GM19239 (cell line): ENCODE data around the gene SOAT2.
"Not testable (repeated sequence)": the region's sequence is repeated elsewhere in the genome, so short reads cannot be mapped to it uniquely, and the experiment has no call there.

Experiments used
- DNase-seq: peaks from one replicate; pipeline ENCODE4 v3.0.0; 2011; ENCODE audit warnings: low spot score; ENCODE audit not compliant: insufficient read length
- FAIRE-seq: peaks from 2 replicates; lab custom pipeline; 2011; peaks lifted over from hg19 to GRCh38; lab: Jason Lieb, UNC

Gene SOAT2

DNA sequence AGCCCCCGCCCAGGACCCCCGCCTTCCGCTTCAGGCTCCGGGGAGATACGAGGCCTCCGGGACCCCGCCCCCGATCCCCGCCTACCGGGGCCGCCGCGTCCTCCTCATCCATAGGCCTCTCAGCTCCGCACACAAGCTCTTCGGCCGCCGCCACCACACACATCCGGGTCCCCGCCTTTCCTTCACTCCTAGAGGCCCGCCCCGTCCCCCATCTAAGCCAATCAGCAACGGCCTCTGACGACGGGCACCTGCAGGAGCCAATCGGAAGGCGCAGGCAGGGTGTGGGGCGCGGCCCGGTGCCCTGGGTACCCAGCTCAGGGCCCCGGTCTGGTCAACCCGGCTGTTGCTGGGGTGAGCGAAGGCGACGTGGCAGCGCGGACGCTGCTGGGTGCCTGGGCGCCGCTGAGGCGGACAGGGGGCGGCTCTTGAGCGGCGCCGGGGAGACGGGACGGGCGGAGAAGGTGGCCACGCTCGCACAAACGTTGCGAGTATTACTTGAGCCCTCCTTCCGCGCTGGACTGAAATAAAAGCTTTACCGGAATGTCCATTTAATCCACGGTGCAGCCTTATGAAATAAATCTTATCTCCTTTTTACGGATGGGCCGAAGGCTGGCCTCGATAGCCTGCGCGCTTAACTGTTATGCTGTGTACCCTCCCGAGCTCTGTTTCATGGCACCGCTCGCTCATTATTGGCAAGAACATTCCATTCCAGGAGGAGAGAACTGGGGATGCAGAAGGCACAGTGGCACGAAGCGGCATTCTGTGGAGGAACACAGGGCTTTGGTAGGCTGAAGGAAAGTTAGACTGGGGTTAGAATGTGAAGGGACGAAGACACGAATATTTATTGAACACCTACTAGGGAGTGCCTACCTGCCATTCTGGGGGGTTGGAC lies 23.8 kb upstream of the SOAT2 start, which contains the start of gene SPRYD3:
Gene SPRYD3, minus strand, starts transcription at position 165 of the 892 bp plus-strand sequence. Its CDS starts 57 bp downstream, at position 108.
- DNase-seq (peak; percentile 97), FAIRE-seq (peak; percentile 97)

DNA sequence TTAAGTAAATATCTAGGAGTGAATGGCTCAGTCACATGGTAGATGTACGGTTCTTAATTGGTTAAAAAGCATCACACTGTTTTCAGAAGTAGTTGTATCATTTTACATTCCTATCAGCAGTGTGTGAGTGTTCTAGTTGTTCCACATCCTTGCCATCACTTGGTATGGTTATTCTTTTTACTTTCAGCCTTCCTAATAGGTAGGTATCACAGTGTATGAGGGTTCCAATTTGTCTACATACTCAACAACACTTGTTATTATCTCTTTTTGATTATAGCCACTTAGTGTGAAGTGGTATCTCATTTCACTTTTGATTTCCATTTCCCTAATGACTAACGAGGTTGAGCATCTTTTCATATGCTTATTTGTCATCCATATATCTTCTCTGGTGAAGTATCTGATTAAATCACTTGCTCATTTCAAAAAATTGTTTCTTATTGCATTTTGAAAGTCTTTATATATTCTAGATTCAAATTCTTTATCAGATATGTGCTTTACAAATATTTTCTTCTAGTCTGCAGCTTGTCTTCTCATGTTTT lies 20.6 kb upstream of the SOAT2 start:
- FAIRE-seq (no peak), DNase-seq (no peak)

DNA sequence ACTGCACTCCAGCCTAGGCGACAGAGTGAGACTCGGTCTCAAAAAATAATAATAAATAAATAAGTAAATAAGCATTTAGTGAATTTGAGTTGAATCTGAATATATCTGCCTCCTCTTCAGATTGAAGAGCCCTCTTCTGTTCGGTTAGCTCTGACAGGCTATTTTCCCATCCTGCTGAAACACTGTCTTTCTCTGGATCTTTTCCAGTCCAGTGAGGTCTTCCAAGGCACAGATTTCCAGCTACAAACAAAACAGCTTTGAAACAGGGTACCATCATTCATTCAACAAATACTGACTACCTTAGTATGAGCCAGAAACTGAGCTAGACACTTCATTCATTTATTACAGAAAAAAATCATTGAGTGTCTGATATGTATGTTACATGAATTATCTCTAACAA lies 16.9 kb upstream of the SOAT2 start:
- FAIRE-seq (no peak), DNase-seq (no peak)

DNA sequence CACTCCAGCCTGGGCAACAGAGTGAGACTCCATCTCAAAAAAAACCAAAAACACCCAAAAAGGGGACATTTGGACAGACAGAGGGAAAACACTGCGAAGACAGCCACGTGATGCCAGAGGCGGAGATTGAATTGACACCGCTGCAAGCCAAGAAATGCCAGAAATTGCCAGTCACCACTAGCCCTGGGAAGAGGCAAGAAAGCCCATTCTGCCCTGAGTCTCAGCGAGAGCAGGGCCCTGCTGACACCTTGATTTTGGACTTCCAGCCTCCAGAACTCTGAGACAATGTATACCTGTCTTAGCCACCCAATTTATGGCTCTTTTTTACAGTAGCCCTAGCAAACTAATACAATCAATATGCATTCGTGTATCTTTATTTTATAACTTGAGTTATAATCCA lies 13.2 kb upstream of the SOAT2 start:
- FAIRE-seq: no peak
- DNase-seq: no peak

DNA sequence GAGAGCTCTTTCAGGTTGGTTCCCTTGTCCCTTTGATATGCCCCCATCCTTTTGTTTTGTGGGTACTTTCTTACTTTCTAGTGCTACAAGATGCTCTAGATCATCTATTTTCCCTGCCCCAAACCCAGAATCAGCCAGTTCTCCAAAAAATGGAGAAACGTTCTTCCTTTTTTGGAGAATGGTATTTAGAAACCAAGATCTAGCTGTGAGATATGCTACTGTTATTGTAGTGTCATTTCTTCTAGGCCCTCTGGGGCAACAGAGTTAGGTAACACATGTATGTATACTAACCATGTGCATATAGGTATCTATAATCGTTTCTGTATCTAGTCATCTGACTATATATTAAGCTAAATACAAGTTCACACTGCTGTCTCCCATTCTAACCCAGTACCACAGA lies 12.7 kb upstream of the SOAT2 start:
- DNase-seq: no peak
- FAIRE-seq: no peak

DNA sequence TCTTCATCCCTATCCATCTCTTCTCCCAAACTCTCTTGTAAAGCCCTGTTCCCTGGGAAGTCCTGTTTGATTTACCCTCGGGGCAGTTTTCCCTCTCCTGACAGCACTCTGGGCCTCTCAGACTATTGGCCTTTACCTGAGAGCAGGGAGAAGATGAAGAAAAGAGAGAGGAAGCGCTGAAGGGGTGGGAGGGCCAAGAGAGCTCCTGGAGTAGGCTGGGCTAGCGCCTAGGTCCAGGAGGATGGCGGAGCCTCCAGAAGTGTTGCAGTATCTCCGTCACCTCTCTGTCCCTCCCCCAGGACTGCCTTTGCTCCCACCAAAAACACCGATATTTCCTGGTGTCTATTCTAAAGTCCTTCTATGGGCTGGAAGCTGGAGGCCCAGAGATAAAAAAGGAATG lies 11.5 kb upstream of the SOAT2 start:
- FAIRE-seq (no peak), DNase-seq (no peak)

DNA sequence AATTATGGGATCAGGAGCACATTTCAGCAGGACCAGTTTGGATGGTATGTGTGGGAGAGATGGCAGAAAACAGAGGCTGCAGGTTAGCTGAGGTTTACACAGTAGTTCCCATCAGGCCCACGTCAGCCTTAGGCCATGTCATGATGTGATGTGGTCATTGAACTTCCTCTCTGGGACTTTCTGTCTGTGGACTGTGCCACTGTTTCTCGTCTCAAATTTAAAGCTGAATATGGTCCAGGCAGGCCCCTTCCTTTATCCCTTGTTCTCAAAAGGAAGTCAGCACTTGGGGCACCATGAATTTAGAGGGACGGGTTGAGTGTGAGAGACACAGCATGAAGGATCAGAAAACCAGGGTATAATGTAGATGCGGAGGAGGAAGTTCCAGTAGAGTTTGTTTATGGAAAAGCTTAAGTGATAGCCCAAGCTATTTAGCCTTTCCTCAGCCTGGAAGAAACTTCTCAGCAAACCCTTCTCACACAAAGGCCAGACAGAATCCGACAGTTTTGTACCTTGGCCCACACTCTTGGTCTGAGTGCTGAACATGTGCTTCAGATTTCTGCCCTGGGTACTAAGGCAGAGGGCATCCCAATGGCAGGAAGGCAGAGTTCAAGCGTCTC lies 9.4 kb upstream of the SOAT2 start:
- FAIRE-seq: no peak

DNA sequence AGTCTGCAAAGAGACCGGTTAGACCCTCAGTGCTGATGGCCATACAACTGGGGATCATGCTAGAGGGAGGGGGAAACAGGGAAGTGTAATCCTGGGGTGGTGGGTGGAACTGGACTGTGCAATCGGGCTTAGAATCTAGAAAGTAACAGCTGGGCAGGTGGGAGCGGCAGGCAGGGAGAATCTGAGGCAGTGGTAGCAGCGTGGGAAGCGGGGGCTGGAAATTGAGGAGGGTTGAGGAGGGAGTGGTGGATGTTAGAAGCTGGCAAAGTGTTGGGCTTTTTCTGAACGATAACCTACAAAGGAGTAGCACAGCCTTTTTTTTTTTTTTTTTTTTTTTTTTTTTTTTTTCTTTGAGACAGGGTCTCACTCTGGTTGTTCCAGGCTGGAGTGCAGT lies 8.9 kb upstream of the SOAT2 start:
- DNase-seq (no peak), FAIRE-seq (no peak)

More for the DNA sequence above, 9.4 kb upstream of the SOAT2 start:
- DNase-seq: no peak

DNA sequence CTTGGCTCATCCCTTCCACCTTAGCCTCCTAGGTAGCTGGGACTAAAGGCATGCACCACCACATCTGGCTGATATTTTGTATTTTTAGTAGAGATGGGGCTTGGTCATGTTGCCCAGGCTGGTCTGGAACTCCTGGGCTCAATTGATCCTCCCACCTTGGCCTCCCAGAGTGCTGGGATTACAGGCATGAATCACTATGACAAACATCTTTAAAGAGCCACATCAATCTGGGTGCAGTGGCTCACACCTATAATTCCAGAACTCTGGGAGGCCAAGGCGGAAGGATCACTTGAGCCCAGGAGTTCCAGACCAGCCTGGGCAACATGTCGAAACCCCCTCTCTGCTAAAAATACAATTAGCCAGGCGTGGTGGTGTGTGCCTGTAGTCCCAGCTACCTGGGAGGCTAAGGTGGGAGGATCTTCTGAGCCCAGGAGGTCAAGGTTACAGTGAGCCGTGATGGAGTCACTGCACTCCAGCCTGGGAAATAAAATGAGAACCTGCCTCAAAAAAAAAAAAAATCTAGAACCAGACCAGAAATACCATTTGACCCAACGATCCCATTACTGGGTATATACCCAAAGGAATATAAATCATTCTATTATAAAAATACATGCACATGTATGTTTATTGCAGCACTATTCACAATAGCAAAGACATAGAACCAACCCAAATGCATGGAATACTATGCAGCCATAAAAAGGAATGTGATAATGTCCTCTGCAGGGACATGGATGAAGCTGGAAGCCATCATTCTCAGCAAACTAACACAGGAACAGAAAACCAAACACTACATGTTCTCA lies 8.3 kb upstream of the SOAT2 start:
- not testable (repeated sequence) for FAIRE-seq, DNase-seq

DNA sequence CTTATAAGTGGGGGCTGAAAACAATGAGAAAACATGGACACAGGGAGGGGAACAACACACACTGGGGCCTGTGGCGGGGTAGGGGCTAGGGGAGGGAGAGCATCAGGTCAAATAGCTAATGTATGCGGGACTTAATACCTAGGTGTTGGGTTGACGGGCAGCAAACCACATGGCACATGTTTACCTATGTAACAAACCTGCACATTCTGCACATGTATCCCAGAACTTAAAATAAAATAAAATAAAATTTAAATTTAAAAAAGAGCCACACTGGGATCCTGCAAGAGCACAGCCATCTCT lies 7.7 kb upstream of the SOAT2 start:
- not testable (repeated sequence) for DNase-seq, FAIRE-seq

DNA sequence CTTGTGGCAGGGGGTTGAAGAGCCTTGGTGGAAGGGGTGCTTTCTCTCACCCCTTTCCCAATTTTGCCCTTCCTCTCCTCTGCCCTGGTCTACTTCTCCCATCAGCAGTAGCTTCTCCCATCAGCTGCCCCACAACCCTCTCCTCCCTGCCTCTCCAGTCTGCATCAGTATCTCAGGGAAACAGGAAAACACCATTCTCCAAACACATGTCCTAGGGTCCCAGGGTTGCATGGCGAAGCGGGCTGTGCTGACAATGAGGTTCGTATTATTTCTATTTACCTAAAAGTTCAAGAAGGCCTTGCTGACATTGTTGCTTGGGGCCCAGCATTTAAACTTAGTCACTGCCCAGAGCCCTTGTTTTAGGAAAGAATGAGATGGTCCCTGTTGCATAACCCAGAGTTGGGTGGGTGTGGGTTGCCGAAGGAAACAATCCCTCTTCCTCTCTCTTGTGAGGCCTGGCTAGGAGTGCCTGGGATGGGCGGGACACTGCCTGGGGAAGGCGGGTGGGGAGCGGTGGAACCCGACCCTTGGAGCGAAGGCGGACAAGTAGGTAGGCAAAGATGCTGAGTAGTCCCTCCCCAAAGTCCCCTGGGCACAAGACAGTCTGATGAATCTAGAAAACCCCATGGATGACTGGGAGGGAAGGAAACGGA lies 7.1 kb upstream of the SOAT2 start:
- DNase-seq: no peak
- no peak for FAIRE-seq

DNA sequence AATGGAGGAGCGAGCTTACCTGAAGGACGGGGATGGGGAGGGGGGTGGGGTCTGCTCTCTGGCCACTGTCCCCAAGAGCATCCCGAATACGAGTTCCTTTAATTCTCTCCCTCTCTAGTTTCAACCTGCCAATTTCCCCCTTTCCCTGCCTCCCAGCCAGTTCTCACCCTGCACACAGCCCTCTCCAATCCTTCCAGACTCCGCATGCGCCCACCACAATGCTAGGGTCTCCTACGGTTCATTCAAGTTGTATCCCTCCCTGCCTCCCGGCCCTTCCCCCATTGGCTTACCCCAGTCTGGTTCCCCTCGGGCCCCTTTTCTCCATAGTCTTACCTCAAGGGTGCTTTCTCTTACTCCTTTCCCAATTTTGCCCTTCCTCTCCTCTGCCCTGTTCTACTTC lies 6.5 kb upstream of the SOAT2 start:
- FAIRE-seq: no peak
- DNase-seq: no peak

DNA sequence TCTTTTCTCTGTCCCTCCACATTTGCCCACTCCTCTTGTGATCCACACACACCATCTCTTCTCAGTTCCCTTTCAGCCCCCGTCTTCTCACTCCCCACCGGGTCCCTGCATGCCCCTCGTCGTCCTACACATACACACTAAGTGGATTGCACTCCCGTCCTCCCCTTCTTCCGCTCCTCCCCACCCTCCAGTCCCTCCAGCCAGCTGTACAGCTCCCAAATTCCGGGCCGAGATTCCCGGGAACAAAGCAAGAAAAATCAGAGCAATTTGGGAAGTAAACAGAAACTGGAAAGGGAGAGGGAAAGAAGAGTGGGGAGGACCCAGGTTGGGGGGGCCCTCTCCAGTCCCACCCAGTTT lies 6.1 kb upstream of the SOAT2 start:
- no peak for DNase-seq
- FAIRE-seq: no peak

DNA sequence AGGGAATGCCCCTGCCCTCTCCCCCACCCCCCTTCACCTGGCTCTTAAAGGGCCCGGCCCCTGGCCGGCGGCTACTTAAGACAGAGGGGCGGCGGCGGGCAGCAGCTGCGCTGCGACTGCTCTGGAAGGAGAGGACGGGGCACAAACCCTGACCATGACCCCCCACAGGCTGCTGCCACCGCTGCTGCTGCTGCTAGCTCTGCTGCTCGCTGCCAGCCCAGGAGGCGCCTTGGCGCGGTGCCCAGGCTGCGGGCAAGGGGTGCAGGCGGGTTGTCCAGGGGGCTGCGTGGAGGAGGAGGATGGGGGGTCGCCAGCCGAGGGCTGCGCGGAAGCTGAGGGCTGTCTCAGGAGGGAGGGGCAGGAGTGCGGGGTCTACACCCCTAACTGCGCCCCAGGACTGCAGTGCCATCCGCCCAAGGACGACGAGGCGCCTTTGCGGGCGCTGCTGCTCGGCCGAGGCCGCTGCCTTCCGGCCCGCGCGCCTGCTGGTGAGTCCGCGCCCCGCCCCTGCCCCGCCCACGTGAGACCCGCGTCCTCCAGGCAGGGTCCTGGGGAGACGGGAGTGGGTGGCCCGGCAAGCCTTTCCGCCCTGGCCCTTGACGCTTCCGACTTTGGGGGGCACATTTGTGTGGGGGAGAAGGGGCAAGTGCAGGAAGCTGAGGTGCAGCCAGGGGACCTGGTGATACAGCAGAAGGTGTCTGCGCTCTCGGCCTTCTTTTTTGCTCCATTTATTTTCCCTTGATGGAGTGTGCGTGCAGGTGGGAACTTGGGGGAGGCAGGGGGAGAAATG lies 5.5 kb upstream of the SOAT2 start, which contains the start of gene IGFBP6:
Gene IGFBP6, plus strand, starts transcription at position 104 of the 790 bp plus-strand sequence. Its CDS starts 51 bp downstream, at position 155.
- FAIRE-seq: peak; percentile 72
- DNase-seq: peak; percentile 57

DNA sequence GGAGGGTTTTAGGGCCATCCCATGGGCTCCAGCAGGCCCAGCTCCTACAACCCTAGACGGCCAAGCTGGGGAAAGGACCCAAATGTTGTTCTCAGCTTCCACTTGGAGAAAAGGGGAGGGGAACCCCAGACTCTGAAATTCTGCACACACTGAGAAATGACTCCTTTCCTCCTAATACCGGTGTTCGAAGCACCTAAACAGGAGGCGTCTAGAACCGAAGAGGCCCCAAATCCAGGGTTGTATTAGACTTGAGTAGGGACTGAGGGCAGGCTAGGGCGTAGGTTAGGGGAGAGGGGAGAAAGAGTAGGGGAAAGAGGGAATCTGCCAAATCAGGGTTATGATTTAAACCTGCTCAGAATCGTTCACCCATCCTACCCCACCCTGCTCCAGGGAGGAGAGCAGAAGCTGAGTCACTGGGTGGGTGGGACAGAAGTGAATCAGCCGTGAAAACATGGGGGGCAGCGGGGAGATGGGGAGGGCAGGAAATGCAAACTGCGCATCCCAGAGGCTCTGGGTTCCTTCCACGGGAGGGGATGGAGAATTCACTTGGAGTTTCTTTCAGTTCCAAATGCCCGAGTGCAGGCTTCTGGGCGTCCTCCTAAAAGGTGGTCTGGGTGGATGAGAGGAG lies 4.8 kb upstream of the SOAT2 start:
- FAIRE-seq (no peak), DNase-seq (no peak)

DNA sequence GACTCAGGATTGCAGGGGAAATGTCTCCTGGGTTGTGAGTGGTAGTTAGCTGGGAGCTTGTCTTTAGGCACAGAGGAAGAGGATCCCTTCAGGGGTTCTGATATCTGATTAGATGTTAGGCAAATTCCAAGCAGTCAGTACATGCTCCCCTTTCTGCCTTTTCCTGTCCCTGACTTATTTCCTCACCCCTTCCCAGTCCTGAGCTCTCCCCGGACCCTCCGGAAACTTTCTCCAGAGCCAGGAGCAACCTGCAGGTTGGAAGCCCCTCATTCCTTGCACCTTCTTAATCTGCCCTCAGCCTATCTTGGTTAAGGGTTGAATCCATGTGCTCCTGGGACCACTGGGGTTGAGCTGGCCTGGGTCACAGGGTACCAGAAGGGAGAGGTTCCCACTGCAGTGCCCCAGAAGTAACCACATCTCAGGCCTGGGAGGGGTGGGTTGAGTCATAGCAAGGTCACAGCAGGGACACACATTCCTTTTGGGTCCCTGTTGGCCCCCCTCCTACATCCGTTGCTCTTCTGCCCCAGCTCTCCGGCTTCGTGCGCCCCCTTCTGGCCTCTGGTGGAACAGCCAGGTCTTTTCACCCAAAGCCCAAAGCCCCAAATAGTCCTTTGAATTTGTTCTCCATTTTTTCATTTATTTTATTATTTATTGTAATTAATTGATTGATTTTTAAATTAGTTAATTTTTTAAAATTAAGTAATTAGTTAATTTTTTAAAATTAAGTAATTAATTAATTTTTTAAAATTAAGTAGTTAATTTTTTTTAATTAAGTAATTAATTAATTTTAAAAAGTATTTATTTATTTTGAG lies 4.0 kb upstream of the SOAT2 start:
- peak; percentile 78 for DNase-seq

DNA sequence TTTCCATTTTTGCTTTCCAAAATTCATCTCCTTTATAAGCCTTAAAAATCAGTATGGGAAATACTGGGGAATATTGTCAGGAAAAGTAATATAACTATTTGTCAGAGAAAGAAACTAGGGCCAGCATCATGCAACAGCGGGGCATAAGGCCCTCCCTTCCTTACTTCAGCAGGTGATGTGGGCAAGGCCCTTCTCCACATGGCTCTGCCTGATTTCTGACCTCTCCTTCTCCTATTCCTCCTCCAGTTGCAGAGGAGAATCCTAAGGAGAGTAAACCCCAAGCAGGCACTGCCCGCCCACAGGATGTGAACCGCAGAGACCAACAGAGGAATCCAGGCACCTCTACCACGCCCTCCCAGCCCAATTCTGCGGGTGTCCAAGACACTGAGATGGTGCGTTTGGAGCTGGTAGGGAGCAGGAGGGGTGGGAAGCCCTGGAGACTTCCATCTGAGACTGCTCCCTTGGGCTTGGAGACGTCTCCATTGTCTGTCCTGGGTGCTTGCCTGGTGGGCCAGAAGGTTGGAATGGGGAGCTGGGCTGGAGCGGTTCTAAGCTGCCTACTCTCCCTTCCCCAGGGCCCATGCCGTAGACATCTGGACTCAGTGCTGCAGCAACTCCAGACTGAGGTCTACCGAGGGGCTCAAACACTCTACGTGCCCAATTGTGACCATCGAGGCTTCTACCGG lies 2.7 kb upstream of the SOAT2 start:
- no peak for DNase-seq

More for the DNA sequence above, 4.0 kb upstream of the SOAT2 start:
- FAIRE-seq: peak; percentile 61

More for the DNA sequence above, 2.7 kb upstream of the SOAT2 start:
- FAIRE-seq: no peak
